GM12891 (cell line): ENCODE measurements around the gene SLC1A5.

Experiments
- DNase-seq: peaks from one replicate; pipeline ENCODE4 v3.0.0; 2011; ENCODE audit warnings: low spot score; ENCODE audit not compliant: insufficient read length
- FAIRE-seq: peaks from 2 replicates; lab custom pipeline; 2011; peaks lifted over from hg19 to GRCh38; lab: Jason Lieb, UNC
- PAX5 ChIP-seq: IDR thresholded peaks from 2 replicates; pipeline ENCODE4 v1.6.1; 2011; ENCODE audit warnings: low read length, moderate library complexity, mild to moderate bottlenecking; ENCODE audit not compliant: insufficient read depth, severe bottlenecking
- POLR2A ChIP-seq: IDR thresholded peaks from 2 replicates; pipeline ENCODE4 v1.6.1; 2011; ENCODE audit warnings: low read depth, low read length, control low read depth
- POLR2AphosphoS5 ChIP-seq: IDR thresholded peaks from 2 replicates; pipeline ENCODE4 v1.6.1; 2011; ENCODE audit warnings: low read depth, low read length, control low read depth
- POU2F2 ChIP-seq: IDR thresholded peaks from 2 replicates; pipeline ENCODE4 v1.6.1; 2011; ENCODE audit warnings: low read depth, mild to moderate bottlenecking, control low read depth, low read length, moderate library complexity
- SPI1 ChIP-seq: IDR thresholded peaks from 2 replicates; pipeline ENCODE4 v1.6.1; 2011; ENCODE audit warnings: low read depth, low read length, control low read depth
- TAF1 ChIP-seq: IDR thresholded peaks from 2 replicates; pipeline ENCODE4 v1.6.1; 2011; ENCODE audit warnings: low read depth, low read length, control low read depth

SLC1A5 gene

GRCh38 chr19:46744005-46744691 is 44.2 kb downstream of the SLC1A5 start:
- DNase-seq (no peak), FAIRE-seq (no peak)
- no peak for TF ChIP-seq POLR2AphosphoS5
- no peak for TF ChIP-seq POLR2A
- TF ChIP-seq SPI1: no peak
- no peak for TF ChIP-seq TAF1
- TF ChIP-seq POU2F2: no peak
- TF ChIP-seq PAX5: no peak

GRCh38 chr19:46742926-46743480 is 45.4 kb downstream of the SLC1A5 start:
- DNase-seq (no peak), FAIRE-seq (no peak)
- TF ChIP-seq TAF1: no peak

GRCh38 chr19:46741447-46741846 is 46.9 kb downstream of the SLC1A5 start:
- no peak for TF ChIP-seq SPI1
- no peak for TF ChIP-seq POU2F2
- TF ChIP-seq TAF1: no peak
- TF ChIP-seq PAX5: no peak
- no peak for TF ChIP-seq POLR2A
- TF ChIP-seq POLR2AphosphoS5: no peak
- no peak for FAIRE-seq

GRCh38 chr19:46739290-46739771 is 49.1 kb downstream of the SLC1A5 start:
- TF ChIP-seq TAF1: no peak
- no peak for TF ChIP-seq SPI1
- TF ChIP-seq POLR2AphosphoS5: no peak
- no peak for TF ChIP-seq PAX5
- no peak for TF ChIP-seq POU2F2
- TF ChIP-seq POLR2A: no peak
- DNase-seq (no peak), FAIRE-seq (no peak)

More at GRCh38 chr19:46741447-46741846, 46.9 kb downstream of the SLC1A5 start:
- DNase-seq: no peak

GRCh38 chr19:46737761-46738171 is 50.6 kb downstream of the SLC1A5 start:
- DNase-seq (no peak), FAIRE-seq (no peak)
- TF ChIP-seq POLR2A (no peak), POU2F2 (no peak), PAX5 (no peak), TAF1 (no peak)

- TF ChIP-seq PAX5 (no peak), TAF1 (no peak), POLR2A (no peak)
- FAIRE-seq (no peak), DNase-seq (no peak)
Observed at GRCh38 chr19:46737298-46737654, 51.1 kb downstream of the SLC1A5 start.

GRCh38 chr19:46736531-46737297 is 51.7 kb downstream of the SLC1A5 start:
- FAIRE-seq (no peak), DNase-seq (no peak)
- TF ChIP-seq POU2F2: no peak
- no peak for TF ChIP-seq PAX5
- no peak for TF ChIP-seq TAF1
- no peak for TF ChIP-seq POLR2AphosphoS5
- no peak for TF ChIP-seq POLR2A

GRCh38 chr19:46733690-46734292 is 54.6 kb downstream of the SLC1A5 start:
- DNase-seq: no peak
- TF ChIP-seq POU2F2: no peak
- no peak for TF ChIP-seq PAX5
- no peak for TF ChIP-seq SPI1
- no peak for TF ChIP-seq POLR2AphosphoS5
- no peak for TF ChIP-seq TAF1
- FAIRE-seq: no peak

- FAIRE-seq: no peak
- TF ChIP-seq PAX5 (no peak), TAF1 (no peak), POLR2AphosphoS5 (no peak), POU2F2 (no peak), SPI1 (no peak), POLR2A (no peak)
- no peak for DNase-seq
Observed at GRCh38 chr19:46732966-46733689, 55.3 kb downstream of the SLC1A5 start.
